MM.1S (cell line): ENCODE measurements around the gene MMP24.

Experiments
- CTCF ChIP-seq: fragments of 300-600 bp; sonication (generic); IDR thresholded peaks from 2 replicates; pipeline ENCODE4 v1.5.1; 2016; ENCODE audit warnings: antibody characterized with exemption, low read length, mixed read lengths
- EZH2 ChIP-seq: fragments of 300-600 bp; sonication (generic); optimal IDR thresholded peaks from 2 replicates; pipeline ENCODE3; 2017; ENCODE audit warnings: low read depth, mild to moderate bottlenecking, antibody characterized with exemption, low read length, mixed read lengths

GRCh38 chr20:35179292-35180212, 46.9 kb upstream of the MMP24 start:
- no peak for TF ChIP-seq CTCF
- no peak for TF ChIP-seq EZH2
